ENCODE data around the gene NCEH1. TPM values are rescaled to one million over a fixed set of nuclear protein-coding genes. Genes with fewer than 3 reads are reported as not detected.
A peak's percentile ranks its signal among the peaks of the same experiment; 100 is the strongest.

Gene NCEH1
- total and polyA plus RNA-seq, 2 of the 13 experiments (the other 11 are each of a cell fraction or from before 2014, with no cell fraction given): 12.9 to 21.4 TPM

DNA sequence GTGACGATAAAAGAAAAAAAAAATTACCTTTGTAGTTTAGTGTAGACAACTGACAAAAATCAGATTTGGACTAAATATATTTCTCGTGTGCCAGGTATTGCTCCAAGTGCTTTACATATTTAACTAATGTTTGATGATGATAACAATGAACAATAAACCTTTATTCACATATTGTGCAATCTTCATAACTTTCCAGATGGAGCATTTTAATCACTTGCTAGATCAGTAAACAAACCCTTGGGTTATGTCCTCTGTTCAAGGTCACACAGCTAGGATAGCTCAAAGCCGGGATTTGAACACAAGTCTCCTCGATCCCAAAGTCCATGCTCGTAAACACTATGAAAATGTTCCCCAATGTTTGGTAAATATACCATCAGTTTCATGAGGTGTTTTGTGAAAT, 14.5 kb downstream of the NCEH1 start (continued):
- TF ChIP-seq CTCF (CRISPR knock-in tag; IDR thresholded peaks at IDR 0.05): no peak
- TF ChIP-seq, protein P1, sequence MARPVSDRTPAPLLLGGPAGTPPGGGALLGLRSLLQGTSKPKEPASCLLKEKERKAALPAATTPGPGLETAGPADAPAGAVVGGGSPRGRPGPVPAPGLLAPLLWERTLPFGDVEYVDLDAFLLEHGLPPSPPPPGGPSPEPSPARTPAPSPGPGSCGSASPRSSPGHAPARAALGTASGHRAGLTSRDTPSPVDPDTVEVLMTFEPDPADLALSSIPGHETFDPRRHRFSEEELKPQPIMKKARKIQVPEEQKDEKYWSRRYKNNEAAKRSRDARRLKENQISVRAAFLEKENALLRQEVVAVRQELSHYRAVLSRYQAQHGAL (CRISPR knock-in tag; IDR thresholded peaks at IDR 0.05; ENCODE audit: not compliant biosample characterization): no peak
- no peak for TF ChIP-seq ZNF383 (CRISPR knock-in tag; IDR thresholded peaks at IDR 0.05; ENCODE audit: borderline replicate concordance)
- TF ChIP-seq AHR (CRISPR knock-in tag; IDR thresholded peaks at IDR 0.05): no peak
- TF ChIP-seq, protein P2, sequence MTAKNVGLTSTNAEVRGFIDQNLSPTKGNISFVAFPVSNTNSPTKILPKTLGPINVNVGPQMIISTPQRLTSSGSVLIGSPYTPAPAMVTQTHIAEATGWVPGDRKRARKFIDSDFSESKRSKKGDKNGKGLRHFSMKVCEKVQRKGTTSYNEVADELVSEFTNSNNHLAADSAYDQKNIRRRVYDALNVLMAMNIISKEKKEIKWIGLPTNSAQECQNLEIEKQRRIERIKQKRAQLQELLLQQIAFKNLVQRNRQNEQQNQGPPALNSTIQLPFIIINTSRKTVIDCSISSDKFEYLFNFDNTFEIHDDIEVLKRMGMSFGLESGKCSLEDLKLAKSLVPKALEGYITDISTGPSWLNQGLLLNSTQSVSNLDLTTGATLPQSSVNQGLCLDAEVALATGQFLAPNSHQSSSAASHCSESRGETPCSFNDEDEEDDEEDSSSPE (CRISPR knock-in tag; IDR thresholded peaks at IDR 0.05): 0 out of 2 replicates have a peak, but pooled peaks have one; percentile 23
- TF ChIP-seq SNAPC2 (CRISPR knock-in tag; IDR thresholded peaks at IDR 0.05): no peak
- TF ChIP-seq HOXA3 (CRISPR knock-in tag; IDR thresholded peaks at IDR 0.05): 0 out of 2 replicates have a peak, but pooled peaks have one; percentile 35
- TF ChIP-seq ZNF720 (CRISPR knock-in tag; IDR thresholded peaks at IDR 0.05): no peak
- no peak for TF ChIP-seq ZBTB2 (CRISPR knock-in tag; IDR thresholded peaks at IDR 0.05; ENCODE audit: low read depth)
- peak; percentile 59; the same call in 1 of the 2 replicates for TF ChIP-seq HDAC1 (CRISPR knock-in tag; IDR thresholded peaks at IDR 0.05)
- no peak for TF ChIP-seq ZBTB38 (CRISPR knock-in tag; IDR thresholded peaks at IDR 0.05)
- peak; percentile 98 for TF ChIP-seq ESRRA (CRISPR knock-in tag; IDR thresholded peaks at IDR 0.05; ENCODE audit: low read depth)
- peak; percentile 96 for TF ChIP-seq FOXA3 (CRISPR knock-in tag; IDR thresholded peaks at IDR 0.05)
- no peak for TF ChIP-seq ZNF878 (CRISPR knock-in tag; IDR thresholded peaks at IDR 0.05)
- peak; percentile 99 for TF ChIP-seq CEBPB (IDR thresholded peaks at IDR 0.05; ENCODE audit: borderline replicate concordance, low read depth, low read length)
- TF ChIP-seq ZNF138 (CRISPR knock-in tag; IDR thresholded peaks at IDR 0.05; ENCODE audit: low read depth): no peak
- no peak for TF ChIP-seq RELA (CRISPR knock-in tag; IDR thresholded peaks at IDR 0.05)
- TF ChIP-seq LCORL (IDR thresholded peaks at IDR 0.05): no peak
- peak; percentile 46; the same call in 1 of the 2 replicates for TF ChIP-seq LCORL (CRISPR knock-in tag; IDR thresholded peaks at IDR 0.05)
- TF ChIP-seq ZBTB26 (CRISPR knock-in tag; IDR thresholded peaks at IDR 0.05; ENCODE audit: borderline replicate concordance): no peak
- peak; percentile 92 for TF ChIP-seq RXRB (CRISPR knock-in tag; IDR thresholded peaks at IDR 0.05; ENCODE audit: borderline replicate concordance)
- no peak for TF ChIP-seq FOSL1 (CRISPR knock-in tag; IDR thresholded peaks at IDR 0.05; ENCODE audit: borderline replicate concordance)
- no peak for TF ChIP-seq HOXA7 (CRISPR knock-in tag; IDR thresholded peaks at IDR 0.05)
- TF ChIP-seq NR2F6 (IDR thresholded peaks at IDR 0.05): peak; percentile 54; the same call in 1 of the 2 replicates
- TF ChIP-seq NR2F6 (CRISPR knock-in tag; IDR thresholded peaks at IDR 0.05): peak; percentile 72
- TF ChIP-seq ZMYM2 (CRISPR knock-in tag; IDR thresholded peaks at IDR 0.05): peak; percentile 90
- TF ChIP-seq TOE1 (CRISPR knock-in tag; IDR thresholded peaks at IDR 0.05): peak; percentile 90; the same call in 1 of the 2 replicates
- peak; percentile 77 for TF ChIP-seq ERF (CRISPR knock-in tag; IDR thresholded peaks at IDR 0.05)
